ENCODE data around the gene ADAMTS1.

The ADAMTS1 gene

DNA sequence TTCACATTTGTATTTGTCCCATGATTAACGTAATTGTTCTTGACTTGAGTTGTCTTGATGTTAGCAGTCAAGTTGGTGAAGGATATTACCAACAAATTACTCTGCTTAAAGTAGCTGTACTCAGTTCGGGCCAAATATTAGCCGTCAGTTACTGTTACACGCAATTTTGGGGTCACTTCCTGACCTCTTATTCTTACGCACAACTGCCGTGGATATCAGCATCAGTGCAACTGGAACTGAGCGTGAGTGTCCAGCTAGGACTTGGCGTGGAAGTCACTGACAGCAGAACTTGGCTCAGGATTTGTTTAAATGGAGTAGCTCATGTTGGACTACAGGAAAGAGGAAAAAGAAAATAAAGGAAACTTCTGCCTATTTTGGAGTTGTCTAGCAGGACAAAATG lies 56.4 kb downstream of the ADAMTS1 start:
- H3K9ac ChIP-seq (ENCODE audit: low read length): no peak overlapping the region
- no peaks in the 10 kb centered on the region for H3K9me3 ChIP-seq (ENCODE audit: insufficient read depth, low read length)
- no peak overlapping the region for H3K4me2 ChIP-seq (ENCODE audit: low read depth, low read length, poor library complexity, severe bottlenecking)
- no peaks in the 10 kb centered on the region for H3K9me2 ChIP-seq (replicated peaks; ENCODE audit: insufficient read depth, low read length)
- H3F3A ChIP-seq (ENCODE audit: insufficient read depth): no peaks in the 10 kb centered on the region
- no peak for TF ChIP-seq EZH2phosphoT487 (conservative IDR thresholded peaks at IDR 0.05; ENCODE audit: low read length)
- no peak for TF ChIP-seq CTCF (IDR thresholded peaks at IDR 0.05; ENCODE audit: insufficient read depth, low read length, poor library complexity, severe bottlenecking)
- no peaks in the 10 kb centered on the region for H3K79me2 ChIP-seq (ENCODE audit: insufficient read depth, low read length)
- H2AFZ ChIP-seq (ENCODE audit: low read depth, low read length, severe bottlenecking): no peak overlapping the region
- H3K27ac ChIP-seq (ENCODE audit: low read depth, low read length): no peak overlapping the region
- H3K27me3 ChIP-seq (ENCODE audit: low read length): no peaks in the 10 kb centered on the region
- H3K36me3 ChIP-seq (ENCODE audit: low read length): no peaks in the 10 kb centered on the region
- no peak overlapping the region for H3K4me3 ChIP-seq (ENCODE audit: insufficient read depth, low read length, poor library complexity, severe bottlenecking)
- H4K20me1 ChIP-seq (ENCODE audit: low read depth, low read length): no peaks in the 10 kb centered on the region

Data from SU-DHL-6 (cell line).